Gastroesophageal sphincter (tissue), 3 donors: ENCODE data around the gene ZNF236.

Source experiments
- POLR2A ChIP-seq, 2 donors: fragments of 450-650 bp; IDR thresholded peaks; one replicate each; pipeline ENCODE4 v1.6.1; 2017; ENCODE audit warnings: antibody characterized with exemption in 2 of 2, mild to moderate bottlenecking in 2 of 2, moderate library complexity in 1 of 2
- POLR2AphosphoS5 ChIP-seq: sonication (generic); formaldehyde crosslinking; IDR thresholded peaks from one replicate; pipeline ENCODE4 v1.6.1; 2017; ENCODE audit warnings: antibody characterized with exemption
- TF ChIP-seq, protein P1 (sequence below), 4 experiments: fragments of 200-600 bp in 2 of 4; fragments of 450-650 bp in 2 of 4; sonication (generic) in 1 of 4; IDR thresholded peaks; one replicate each; pipeline ENCODE4 v1.5.1; 2017 to 2019; ENCODE audit warnings: antibody characterized with exemption in 4 of 4, mild to moderate bottlenecking in 2 of 4, moderate library complexity in 2 of 4

DNA sequence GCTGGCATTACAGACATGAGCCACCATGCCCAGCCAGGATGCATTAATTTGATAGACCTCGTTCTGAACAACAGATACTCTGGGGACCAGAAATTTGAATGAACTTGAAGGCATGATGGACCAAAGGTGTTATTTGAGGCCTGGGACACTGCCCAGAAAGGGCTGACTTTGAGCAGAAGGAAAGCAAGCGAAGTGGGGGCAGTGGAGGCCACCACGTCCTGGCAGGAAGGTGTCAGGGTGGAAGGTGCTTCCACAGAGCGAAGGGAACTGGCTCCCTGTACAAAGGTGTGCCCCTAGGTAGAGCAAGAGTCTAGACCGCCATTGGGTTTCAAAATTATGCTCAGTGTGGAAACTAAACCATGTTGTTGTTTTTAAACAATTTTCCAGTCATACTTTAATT is 23.9 kb downstream of the ZNF236 start:
- TF ChIP-seq, protein P1, sequence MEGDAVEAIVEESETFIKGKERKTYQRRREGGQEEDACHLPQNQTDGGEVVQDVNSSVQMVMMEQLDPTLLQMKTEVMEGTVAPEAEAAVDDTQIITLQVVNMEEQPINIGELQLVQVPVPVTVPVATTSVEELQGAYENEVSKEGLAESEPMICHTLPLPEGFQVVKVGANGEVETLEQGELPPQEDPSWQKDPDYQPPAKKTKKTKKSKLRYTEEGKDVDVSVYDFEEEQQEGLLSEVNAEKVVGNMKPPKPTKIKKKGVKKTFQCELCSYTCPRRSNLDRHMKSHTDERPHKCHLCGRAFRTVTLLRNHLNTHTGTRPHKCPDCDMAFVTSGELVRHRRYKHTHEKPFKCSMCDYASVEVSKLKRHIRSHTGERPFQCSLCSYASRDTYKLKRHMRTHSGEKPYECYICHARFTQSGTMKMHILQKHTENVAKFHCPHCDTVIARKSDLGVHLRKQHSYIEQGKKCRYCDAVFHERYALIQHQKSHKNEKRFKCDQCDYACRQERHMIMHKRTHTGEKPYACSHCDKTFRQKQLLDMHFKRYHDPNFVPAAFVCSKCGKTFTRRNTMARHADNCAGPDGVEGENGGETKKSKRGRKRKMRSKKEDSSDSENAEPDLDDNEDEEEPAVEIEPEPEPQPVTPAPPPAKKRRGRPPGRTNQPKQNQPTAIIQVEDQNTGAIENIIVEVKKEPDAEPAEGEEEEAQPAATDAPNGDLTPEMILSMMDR (IDR thresholded peaks at IDR 0.05), result no peak
- TF ChIP-seq POLR2AphosphoS5 (no peak), POLR2A (IDR thresholded peaks at IDR 0.05) (no peak)
